NB4 (cell line): ENCODE measurements around the gene CPT1C.

Source experiments
- MYC ChIP-seq: IDR thresholded peaks from 2 replicates; pipeline ENCODE4 v1.6.1; 2011; ENCODE audit warnings: low read depth, low read length
- POLR2A ChIP-seq: IDR thresholded peaks from 2 replicates; pipeline ENCODE4 v1.6.1; 2011; ENCODE audit warnings: mild to moderate bottlenecking; ENCODE audit not compliant: insufficient read length; ENCODE audit errors: extremely low read depth

- TF ChIP-seq MYC (no peak), POLR2A (no peak)
Observed at GRCh38 chr19:49739098-49739497, 48.2 kb downstream of the CPT1C start.
